Neural progenitor cell (in vitro differentiated cells): ENCODE measurements around the gene MYO1A. TPM values are rescaled to one million over a fixed set of nuclear protein-coding genes. Genes with fewer than 3 reads are reported as not detected.

ENCODE experiments used
- DNase-seq: peaks from one replicate; pipeline ENCODE4 v3.0.0-alpha.2; 2016; ENCODE audit warnings: low spot score
- H2AFZ ChIP-seq: fragments of 200-600 bp; sonication (generic); replicated peaks from 2 replicates; pipeline ENCODE4 v1.6.1; 2016; ENCODE audit warnings: antibody characterized with exemption
- H3F3A ChIP-seq: fragments of 200-600 bp; sonication (generic); 2 replicates; pipeline ENCODE4 v1.6.1; 2016; ENCODE audit warnings: antibody characterized with exemption, low read depth
- H3K27ac ChIP-seq: fragments of 200-600 bp; sonication (generic); 2 replicates; pipeline ENCODE4 v1.5.1; 2016; ENCODE audit warnings: mild to moderate bottlenecking
- H3K27me3 ChIP-seq: fragments of 200-600 bp; sonication (generic); 2 replicates; pipeline ENCODE4 v1.6.1; 2016; ENCODE audit warnings: mild to moderate bottlenecking, moderate library complexity
- H3K36me3 ChIP-seq: fragments of 200-600 bp; sonication (generic); 2 replicates; pipeline ENCODE4 v1.5.1; 2016
- H3K4me1 ChIP-seq: fragments of 200-600 bp; sonication (generic); 2 replicates; pipeline ENCODE4 v1.6.1; 2016; ENCODE audit warnings: mixed run types
- H3K4me2 ChIP-seq: fragments of 200-600 bp; sonication (generic); 2 replicates; pipeline ENCODE4 v1.6.1; 2016
- H3K4me3 ChIP-seq: fragments of 200-600 bp; sonication (generic); 2 replicates; pipeline ENCODE4 v1.5.1; 2016
- H3K79me2 ChIP-seq: fragments of 200-600 bp; sonication (generic); 2 replicates; pipeline ENCODE4 v1.6.1; 2016; ENCODE audit warnings: low read depth
- H3K9ac ChIP-seq: fragments of 200-600 bp; sonication (generic); 2 replicates; pipeline ENCODE4 v1.6.1; 2016
- H3K9me3 ChIP-seq: fragments of 200-600 bp; sonication (generic); 2 replicates; pipeline ENCODE4 v1.5.1; 2016; ENCODE audit warnings: low read depth
- H4K20me1 ChIP-seq: fragments of 200-600 bp; sonication (generic); 2 replicates; pipeline ENCODE4 v1.6.1; 2016; ENCODE audit warnings: low read depth
- H3K27ac Mint-ChIP-seq: 3 replicates; pipeline ENCODE4 v1.8.0; 2021; ENCODE audit warnings: mixed read lengths
- H3K27me3 Mint-ChIP-seq: 2 replicates; pipeline ENCODE4 v1.8.0; 2022; ENCODE audit warnings: low read depth, mild to moderate bottlenecking, inconsistent platforms, moderate library complexity, mixed read lengths; ENCODE audit not compliant: insufficient read depth
- H3K36me3 Mint-ChIP-seq: 3 replicates; pipeline ENCODE4 v1.8.0; 2021; ENCODE audit warnings: mixed read lengths
- H3K4me1 Mint-ChIP-seq: 3 replicates; pipeline ENCODE4 v1.8.0; 2021; ENCODE audit warnings: mixed read lengths
- H3K4me3 Mint-ChIP-seq: 3 replicates; pipeline ENCODE4 v1.8.0; 2021; ENCODE audit warnings: mild to moderate bottlenecking, moderate library complexity, mixed read lengths
- H3K9me3 Mint-ChIP-seq: 3 replicates; pipeline ENCODE4 v1.8.0; 2020; ENCODE audit warnings: mixed read lengths
- EZH2 ChIP-seq: fragments of 200-600 bp; sonication (generic); IDR thresholded peaks from 2 replicates; pipeline ENCODE4 v1.6.1; 2017; ENCODE audit warnings: antibody characterized with exemption, mild to moderate bottlenecking, moderate library complexity
- EZH2phosphoT487 ChIP-seq: fragments of 200-600 bp; sonication (generic); IDR thresholded peaks from 2 replicates; pipeline ENCODE4 v1.6.1; 2017; ENCODE audit warnings: antibody characterized with exemption
- total RNA-seq: library from RNA; depleted of rRNA; stranded (reverse); fragments of >200 nt; gene quantifications from 2 replicates; pipeline ENCODE4 v1.2.3, GENCODE V29; 2015; ENCODE audit warnings: low replicate concordance
- TF ChIP-seq, protein P1 (sequence below): fragments of 200-600 bp; sonication (generic); IDR thresholded peaks from 2 replicates; pipeline ENCODE4 v1.5.1; 2017; ENCODE audit warnings: antibody characterized with exemption, mild to moderate bottlenecking

The MYO1A gene
- total RNA-seq, 1 donor from 2014 or later = not detected

DNA sequence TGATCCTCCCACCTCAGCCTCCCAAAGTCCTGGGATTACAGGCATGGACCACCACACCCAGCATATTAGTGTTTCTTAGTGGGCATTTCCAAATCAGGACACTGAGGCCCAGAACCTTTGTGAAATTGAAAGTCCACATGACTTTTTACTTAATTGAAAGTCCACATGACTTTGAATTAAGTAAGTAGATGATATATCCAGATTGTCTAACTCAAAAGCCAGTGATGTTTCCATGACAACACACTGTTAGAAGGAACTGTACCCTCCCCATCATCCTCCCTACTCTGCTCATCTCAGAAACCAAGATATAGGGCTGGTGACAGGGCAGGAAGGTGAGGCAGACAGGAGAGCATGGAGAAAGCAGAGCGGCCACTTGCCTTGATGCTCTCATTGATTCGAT is 7.2 kb downstream of the MYO1A start:
- Mint-ChIP-seq H3K27ac (no peak overlapping the region), H3K36me3 (no peaks in the 10 kb centered on the region), H3K4me3 (no peak overlapping the region), H3K27me3 (peaks cover 23% of the 10 kb centered on the region), H3K9me3 (peaks cover 2% of the 10 kb centered on the region), H3K4me1 (no peaks in the 10 kb centered on the region)
- DNase-seq = no peak
- Histone ChIP-seq H3K79me2 (no peaks in the 10 kb centered on the region), H2AFZ (no peak overlapping the region), H3K36me3 (no peaks in the 10 kb centered on the region), H3K27me3 (no peaks in the 10 kb centered on the region), H3K27ac (no peak overlapping the region), H3K9ac (no peak overlapping the region), H3K4me2 (no peak overlapping the region), H3F3A (peaks cover 3% of the 10 kb centered on the region), H3K4me1 (peaks cover 4% of the 10 kb centered on the region), H4K20me1 (no peaks in the 10 kb centered on the region), H3K9me3 (no peaks in the 10 kb centered on the region), H3K4me3 (no peak overlapping the region)
- TF ChIP-seq EZH2 (no peak), EZH2phosphoT487 (no peak)
- TF ChIP-seq, protein P1, sequence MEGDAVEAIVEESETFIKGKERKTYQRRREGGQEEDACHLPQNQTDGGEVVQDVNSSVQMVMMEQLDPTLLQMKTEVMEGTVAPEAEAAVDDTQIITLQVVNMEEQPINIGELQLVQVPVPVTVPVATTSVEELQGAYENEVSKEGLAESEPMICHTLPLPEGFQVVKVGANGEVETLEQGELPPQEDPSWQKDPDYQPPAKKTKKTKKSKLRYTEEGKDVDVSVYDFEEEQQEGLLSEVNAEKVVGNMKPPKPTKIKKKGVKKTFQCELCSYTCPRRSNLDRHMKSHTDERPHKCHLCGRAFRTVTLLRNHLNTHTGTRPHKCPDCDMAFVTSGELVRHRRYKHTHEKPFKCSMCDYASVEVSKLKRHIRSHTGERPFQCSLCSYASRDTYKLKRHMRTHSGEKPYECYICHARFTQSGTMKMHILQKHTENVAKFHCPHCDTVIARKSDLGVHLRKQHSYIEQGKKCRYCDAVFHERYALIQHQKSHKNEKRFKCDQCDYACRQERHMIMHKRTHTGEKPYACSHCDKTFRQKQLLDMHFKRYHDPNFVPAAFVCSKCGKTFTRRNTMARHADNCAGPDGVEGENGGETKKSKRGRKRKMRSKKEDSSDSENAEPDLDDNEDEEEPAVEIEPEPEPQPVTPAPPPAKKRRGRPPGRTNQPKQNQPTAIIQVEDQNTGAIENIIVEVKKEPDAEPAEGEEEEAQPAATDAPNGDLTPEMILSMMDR = no peak

DNA sequence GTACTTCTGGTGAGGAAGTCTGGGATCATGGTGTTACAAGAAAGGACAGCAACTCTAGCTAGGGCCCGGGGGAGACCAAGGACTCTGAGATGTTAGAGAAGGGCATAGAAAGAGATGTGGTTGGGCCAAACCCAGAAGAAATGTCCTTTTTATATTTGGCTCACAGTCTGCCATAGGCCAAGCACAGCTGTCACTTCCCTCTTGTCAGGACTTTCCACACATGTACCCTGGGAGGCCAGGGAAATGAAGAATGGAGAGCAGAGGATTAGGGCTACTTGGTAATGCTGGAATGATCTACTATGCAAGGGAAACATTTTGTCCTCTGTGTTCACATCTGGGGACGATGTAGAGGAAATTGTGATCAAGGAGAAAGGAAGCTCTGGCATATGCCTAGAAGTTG is 9.2 kb downstream of the MYO1A start:
- H3K9me3 Mint-ChIP-seq = peaks cover 2% of the 10 kb centered on the region
- H3K9ac ChIP-seq = no peak overlapping the region
- H3K27me3 Mint-ChIP-seq = peaks cover 19% of the 10 kb centered on the region
- no peaks in the 10 kb centered on the region for H3K4me1 Mint-ChIP-seq
- H3K79me2 ChIP-seq = no peaks in the 10 kb centered on the region
- H3K27me3 ChIP-seq = no peaks in the 10 kb centered on the region
- H3K27ac Mint-ChIP-seq = no peak overlapping the region
- no peak overlapping the region for H3K27ac ChIP-seq
- H3K4me2 ChIP-seq = no peak overlapping the region
- H2AFZ ChIP-seq = no peak overlapping the region
- H4K20me1 ChIP-seq = no peaks in the 10 kb centered on the region
- H3K36me3 ChIP-seq = no peaks in the 10 kb centered on the region
- no peak for DNase-seq
- TF ChIP-seq EZH2phosphoT487 = no peak
- TF ChIP-seq, protein P1 = no peak
- no peak for TF ChIP-seq EZH2
- H3K36me3 Mint-ChIP-seq = no peaks in the 10 kb centered on the region
- no peak overlapping the region for H3K4me3 ChIP-seq
- no peak overlapping the region for H3K4me3 Mint-ChIP-seq
- H3K9me3 ChIP-seq = no peaks in the 10 kb centered on the region
- H3K4me1 ChIP-seq = peaks cover 4% of the 10 kb centered on the region
- peaks cover 3% of the 10 kb centered on the region for H3F3A ChIP-seq

DNA sequence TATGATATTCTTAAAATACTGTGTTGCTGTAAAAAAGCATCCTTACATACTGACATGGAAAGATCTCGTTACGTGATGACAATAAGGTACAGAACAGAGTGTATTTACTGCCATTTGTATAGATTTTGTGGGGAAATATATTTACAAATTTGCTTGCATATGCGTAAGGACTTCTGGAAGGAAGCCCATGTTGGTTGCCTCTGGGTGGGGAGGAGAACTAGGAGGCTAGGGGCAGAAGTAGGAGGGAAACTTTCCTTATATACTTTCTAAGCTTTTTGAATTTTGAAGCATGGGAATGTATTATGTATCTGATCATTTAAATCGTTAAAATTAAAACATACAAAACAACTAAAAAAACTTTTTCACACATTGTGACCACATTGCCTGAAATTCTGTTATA is 9.7 kb downstream of the MYO1A start:
- no peak overlapping the region for H2AFZ ChIP-seq
- no peaks in the 10 kb centered on the region for H3K36me3 ChIP-seq
- no peak overlapping the region for H3K9ac ChIP-seq
- H3K27me3 Mint-ChIP-seq = peaks cover 18% of the 10 kb centered on the region
- peaks cover 2% of the 10 kb centered on the region for H3K9me3 Mint-ChIP-seq
- H3K27ac ChIP-seq = no peak overlapping the region
- no peak overlapping the region for H3K4me3 Mint-ChIP-seq
- H3K4me1 Mint-ChIP-seq = no peaks in the 10 kb centered on the region
- no peaks in the 10 kb centered on the region for H3K9me3 ChIP-seq
- no peak for DNase-seq
- H3K4me1 ChIP-seq = peaks cover 4% of the 10 kb centered on the region
- no peak overlapping the region for H3K4me2 ChIP-seq
- no peaks in the 10 kb centered on the region for H3K36me3 Mint-ChIP-seq
- TF ChIP-seq EZH2 (no peak), EZH2phosphoT487 (no peak)
- TF ChIP-seq, protein P1 = no peak
- H3K79me2 ChIP-seq = no peaks in the 10 kb centered on the region
- H3K27me3 ChIP-seq = no peaks in the 10 kb centered on the region
- H4K20me1 ChIP-seq = no peaks in the 10 kb centered on the region
- H3K27ac Mint-ChIP-seq = no peak overlapping the region
- no peak overlapping the region for H3K4me3 ChIP-seq
- H3F3A ChIP-seq = peaks cover 3% of the 10 kb centered on the region
